K562 (cell line): Measurements from ENCODE around the gene PKD1L1. TPM values are rescaled to one million over a fixed set of nuclear protein-coding genes. Genes with fewer than 3 reads are reported as not detected.

Experiments
- ATAC-seq: fragments of 200-7000 bp; cut with Tn5 transposase; 3 replicates; pipeline ENCODE4 v1.9.1; 2020; ENCODE audit warnings: moderate library complexity
- BruUV-seq: library from RNA; stranded (reverse); fragments of 400-500 nt; replicated peaks from 2 replicates; lab custom pipeline; 2021; lab: Mats Ljungman, UMichigan
- CTCF ChIA-PET: fragments of 300-600 bp; formaldehyde crosslinking; extraction: SDS; loops from one replicate; lab custom pipeline; 2021; ENCODE audit warnings: low intra/inter-chr PET ratio; lab: Yijun Ruan, JAX
- POLR2A ChIA-PET: fragments of 300-600, 350-650 bp; sonication (Branson Sonifier 250); formaldehyde crosslinking; extraction: SDS; loops from one replicate; lab custom pipeline; 2021; ENCODE audit warnings: antibody characterized with exemption, inconsistent platforms; lab: Yijun Ruan, JAX
- DNase-seq, 4 experiments: peaks; one replicate each; pipeline versions ENCODE4 v3.0.0 to v3.0.0-alpha.2; 2011 to 2018; ENCODE audit warnings: low spot score in 3 of 4, mixed read lengths in 3 of 4; ENCODE audit errors: extremely low read depth in 1 of 4
- FAIRE-seq: peaks from 2 replicates; lab custom pipeline; 2011; peaks lifted over from hg19 to GRCh38; lab: Jason Lieb, UNC
- H2AFZ ChIP-seq: 2 replicates; pipeline ENCODE4 v1.6.0; 2011; ENCODE audit warnings: low read depth, low read length, control low read depth, inconsistent platforms
- H3K27ac ChIP-seq: fragments of 200-600 bp; 3 replicates; pipeline ENCODE4 v1.8.0; 2011; ENCODE audit warnings: low read depth, mild to moderate bottlenecking, control low read depth, inconsistent platforms, low read length, moderate library complexity, mixed read lengths; ENCODE audit errors: extremely low read depth
- H3K27me3 ChIP-seq, 2 experiments: fragments of 300-600 bp in 1 of 2; 2 replicates in 1 of 2; 3 replicates in 1 of 2; pipeline versions ENCODE4 v1.6.0 to v1.8.0; 2011; ENCODE audit warnings: inconsistent platforms in 2 of 2, low read length in 2 of 2, mild to moderate bottlenecking in 1 of 2, mixed read lengths in 1 of 2, moderate library complexity in 1 of 2; ENCODE audit not compliant: control insufficient read depth in 2 of 2, insufficient read depth in 2 of 2
- H3K36me3 ChIP-seq: fragments of 300-600 bp; 3 replicates; pipeline ENCODE4 v1.8.0; 2011; ENCODE audit warnings: mild to moderate bottlenecking, low read length, inconsistent platforms; ENCODE audit not compliant: control insufficient read depth, insufficient read depth
- H3K4me1 ChIP-seq, 2 experiments: fragments of 200-600 bp in 1 of 2; replicated peaks in 1 of 2; 2 replicates in 1 of 2; 3 replicates in 1 of 2; pipeline versions ENCODE4 v1.5.1 to v1.8.0; 2011; ENCODE audit warnings: inconsistent platforms in 2 of 2, low read length in 2 of 2, mild to moderate bottlenecking in 1 of 2, mixed read lengths in 1 of 2, moderate library complexity in 1 of 2; ENCODE audit not compliant: control insufficient read depth in 2 of 2, insufficient read depth in 2 of 2
- H3K4me2 ChIP-seq: 2 replicates; pipeline ENCODE4 v1.6.1; 2011; ENCODE audit warnings: low read length, control low read depth, inconsistent platforms, mixed read lengths; ENCODE audit not compliant: insufficient read depth
- H3K4me3 ChIP-seq: fragments of 200-600 bp; sonication (generic), shearing (Covaris generic); 2 replicates; pipeline ENCODE4 v1.5.1; 2016; ENCODE audit warnings: control low read depth, inconsistent platforms
- H3K79me2 ChIP-seq: fragments of 200-600 bp; 3 replicates; pipeline ENCODE4 v1.8.0; 2011; ENCODE audit warnings: low read length, inconsistent platforms; ENCODE audit not compliant: control insufficient read depth, insufficient read depth
- H3K9ac ChIP-seq, 2 experiments: 2 replicates each; pipeline versions ENCODE4 v1.6.0 to v1.6.1; 2011; ENCODE audit warnings: low read depth in 2 of 2, low read length in 2 of 2, control low read depth in 1 of 2, inconsistent platforms in 1 of 2, mild to moderate bottlenecking in 1 of 2, mixed read lengths in 1 of 2; ENCODE audit not compliant: insufficient read depth in 1 of 2
- H3K9me1 ChIP-seq: one replicate; pipeline ENCODE4 v1.6.0; 2011; ENCODE audit warnings: inconsistent platforms, mild to moderate bottlenecking, low read length, moderate library complexity; ENCODE audit not compliant: control insufficient read depth, insufficient read depth
- H3K9me3 ChIP-seq: replicated peaks from 2 replicates; pipeline ENCODE4 v1.5.1; 2011; ENCODE audit warnings: low read depth, low read length, inconsistent platforms; ENCODE audit not compliant: control insufficient read depth, insufficient read depth
- H4K20me1 ChIP-seq: replicated peaks from 2 replicates; pipeline ENCODE4 v1.6.1; 2011; ENCODE audit warnings: low read length, inconsistent platforms, mixed read lengths; ENCODE audit not compliant: control insufficient read depth, insufficient read depth
- CGGBP1 ChIP-seq: fragments of 250-450 bp; sonication (Bioruptor Pico); IDR thresholded peaks from 2 replicates; pipeline ENCODE4 v1.9.0; 2021; ENCODE audit warnings: mild to moderate bottlenecking
- CTCF ChIP-seq, 3 experiments: IDR thresholded peaks in 2 of 3; conservative IDR thresholded peaks in 1 of 3; 2 replicates each; pipeline ENCODE4 v1.5.1; 2011 to 2012; ENCODE audit warnings: low read length in 3 of 3, mild to moderate bottlenecking in 3 of 3, control low read depth in 2 of 3, improper control_type of control experiment in 1 of 3, inconsistent platforms in 1 of 3, low read depth in 1 of 3, mixed read lengths in 1 of 3, moderate library complexity in 1 of 3; ENCODE audit not compliant: insufficient read depth in 2 of 3
- MXI1 ChIP-seq: IDR thresholded peaks from 2 replicates; pipeline ENCODE4 v1.6.1; 2011; ENCODE audit warnings: low read depth, mild to moderate bottlenecking, improper control_type of control experiment, low read length
- PBX2 ChIP-seq, 2 experiments: IDR thresholded peaks in 1 of 2; conservative IDR thresholded peaks in 1 of 2; 2 replicates each; pipeline ENCODE4 v1.6.1; 2016; ENCODE audit warnings: low read depth in 2 of 2, mild to moderate bottlenecking in 1 of 2, missing compliant biosample characterization in 1 of 2, missing genetic modification characterization in 1 of 2, moderate library complexity in 1 of 2
- RAD21 ChIP-seq, 2 experiments: fragments of 250-450 bp in 1 of 2; fragments of 450-650 bp in 1 of 2; sonication (Bioruptor Pico) in 1 of 2; formaldehyde crosslinking in 1 of 2; IDR thresholded peaks in 1 of 2; conservative IDR thresholded peaks in 1 of 2; 2 replicates each; pipeline versions ENCODE4 v1.4.0 to v1.8.0; 2020 to 2022; ENCODE audit warnings: mild to moderate bottlenecking in 2 of 2, moderate library complexity in 1 of 2
- ZNF75A ChIP-seq: fragments of 450-650 bp; formaldehyde crosslinking; IDR thresholded peaks from 2 replicates; pipeline ENCODE4 v1.4.0; 2020; ENCODE audit warnings: mild to moderate bottlenecking
- WGBS: fragments of 100-300 bp; shearing (Covaris generic); methylation state at CpG from one replicate; pipeline ENCODE4 v1.1.6; 2016; ENCODE audit warnings: low coverage, mixed read lengths; ENCODE audit not compliant: insufficient coverage; ENCODE audit errors: missing lambda C conversion rate; 5-methylcytosine and 5-hydroxymethylcytosine counted together
- in situ Hi-C: fragments of 300-500 bp; cut with MboI; formaldehyde crosslinking; loops from 4 replicates; pipeline ENCODE4 v1.15.0; 2018; ENCODE audit warnings: inconsistent platforms, mixed read lengths
- intact Hi-C: fragments of 100-400 bp; cut with micrococcal nuclease; formaldehyde crosslinking; loops from 2 replicates; pipeline ENCODE4 v1.14.2; 2022
- polyA plus RNA-seq, 8 experiments: library from polyadenylated mRNA; depleted of rRNA in 4 of 8; stranded (reverse) in 5 of 8; unstranded in 3 of 8; fragments of >200 nt; fragmentation: Nextera tagmentation in 2 of 8; fragmentation: Illumina TruSeq in 1 of 8; extraction: Ambion mirVana in 2 of 8; extraction: Trizol in 1 of 8; gene quantifications; 2 replicates each; pipeline versions ENCODE4 v1.2.1 to v1.2.3, GENCODE V29; 2011 to 2014; ENCODE audit warnings: inconsistent platforms in 1 of 8, missing spikeins in 1 of 8
- total RNA-seq, 7 experiments: library from RNA; depleted of rRNA in 6 of 7; stranded (reverse); fragments of >200 nt in 6 of 7; fragmentation: Illumina TruSeq in 2 of 7; extraction: Trizol in 2 of 7; gene quantifications; 2 replicates each; pipeline versions ENCODE4 v1.2.1 to v1.2.3, GENCODE V29; 2011 to 2021; ENCODE audit warnings: low replicate concordance in 1 of 7

The PKD1L1 gene
- total and polyA plus RNA-seq, 9 of the 15 experiments (the other 6 are each of a cell fraction or from before 2014, with no cell fraction given), result 0.01 to 0.02 TPM; not detected in 7

GRCh38 chr7:47938574-47939165 is 9.6 kb downstream of the PKD1L1 start:
- no peak overlapping the region for H2AFZ ChIP-seq
- no peaks in the 10 kb centered on the region; the same call in 1 of the 2 replicates for H4K20me1 ChIP-seq
- H3K27me3 ChIP-seq, result peaks cover 6 to 40% of the 10 kb centered on the region in 2 experiments; a peak in 4 of 5 replicates
- TF ChIP-seq ZNF75A (no peak), CTCF (IDR thresholded peaks at IDR 0.05 in 2 of 3, conservative IDR thresholded peaks at IDR 0.05 in 1 of 3; ENCODE audit: insufficient read depth in 2 of 3, low read depth in 1 of 3, low read length in 3 of 3) (no peak), MXI1 (no peak), RAD21 (CRISPR knock-in tag; conservative IDR thresholded peaks at IDR 0.05 in 1 of 2, IDR thresholded peaks at IDR 0.05 in 1 of 2) (0 out of 4 replicates have a peak, but pooled peaks of 1 of the 2 experiments have one; percentile 19), CGGBP1 (CRISPR knock-in tag) (no peak), PBX2 (CRISPR knock-in tag; IDR thresholded peaks at IDR 0.05; ENCODE audit: low read depth) (no peak), PBX2 (tag; conservative IDR thresholded peaks at IDR 0.05; ENCODE audit: low read depth) (no peak)
- TF ChIP-seq, all 486 proteins: peak for 1
- no peaks in the 10 kb centered on the region; a peak in 1 of 5 replicates for H3K4me1 ChIP-seq
- no peaks in the 10 kb centered on the region for H3K36me3 ChIP-seq
- no peak for FAIRE-seq
- CTCF ChIA-PET, result no interaction called here
- H3K4me3 ChIP-seq, result no peak overlapping the region
- no peaks in the 10 kb centered on the region for H3K9me1 ChIP-seq
- H3K27ac ChIP-seq, result no peak overlapping the region
- no peaks in the 10 kb centered on the region for H3K9me3 ChIP-seq
- WGBS, result 0% methylated on average over 6 of the region's 6 CpGs
- no peaks in the 10 kb centered on the region for H3K79me2 ChIP-seq
- H3K9ac ChIP-seq, result no peak overlapping the region
- no peak overlapping the region for H3K4me2 ChIP-seq
- ATAC-seq, result no peak; the same call in 2 of the 3 replicates
- POLR2A ChIA-PET, result no interaction called here
- DNase-seq, result no peak
- intact Hi-C loops (no loop called here), in situ Hi-C loops (no loop called here)
- no TSS peak for BruUV-seq
